K562 (cell line): ENCODE measurements around the gene SETD3. TPM values are rescaled to one million over a fixed set of nuclear protein-coding genes. Genes with fewer than 3 reads are reported as not detected.

ENCODE experiments used
- ATAC-seq: fragments of 200-7000 bp; cut with Tn5 transposase; 3 replicates; pipeline ENCODE4 v1.9.1; 2020; ENCODE audit warnings: moderate library complexity
- BruUV-seq: library from RNA; stranded (reverse); fragments of 400-500 nt; replicated peaks from 2 replicates; lab custom pipeline; 2021; lab: Mats Ljungman, UMichigan
- CTCF ChIA-PET: fragments of 300-600 bp; formaldehyde crosslinking; extraction: SDS; loops from one replicate; lab custom pipeline; 2021; ENCODE audit warnings: low intra/inter-chr PET ratio; lab: Yijun Ruan, JAX
- POLR2A ChIA-PET: fragments of 300-600, 350-650 bp; sonication (Branson Sonifier 250); formaldehyde crosslinking; extraction: SDS; loops from one replicate; lab custom pipeline; 2021; ENCODE audit warnings: antibody characterized with exemption, inconsistent platforms; lab: Yijun Ruan, JAX
- DNase-seq, 4 experiments: peaks; one replicate each; pipeline versions ENCODE4 v3.0.0 to v3.0.0-alpha.2; 2011 to 2018; ENCODE audit warnings: low spot score in 3 of 4, mixed read lengths in 3 of 4; ENCODE audit errors: extremely low read depth in 1 of 4
- FAIRE-seq: peaks from 2 replicates; lab custom pipeline; 2011; peaks lifted over from hg19 to GRCh38; lab: Jason Lieb, UNC
- H2AFZ ChIP-seq: 2 replicates; pipeline ENCODE4 v1.6.0; 2011; ENCODE audit warnings: low read depth, low read length, control low read depth, inconsistent platforms
- H3K27ac ChIP-seq: fragments of 200-600 bp; 3 replicates; pipeline ENCODE4 v1.8.0; 2011; ENCODE audit warnings: low read depth, mild to moderate bottlenecking, control low read depth, inconsistent platforms, low read length, moderate library complexity, mixed read lengths; ENCODE audit errors: extremely low read depth
- H3K27me3 ChIP-seq, 2 experiments: fragments of 300-600 bp in 1 of 2; 2 replicates in 1 of 2; 3 replicates in 1 of 2; pipeline versions ENCODE4 v1.6.0 to v1.8.0; 2011; ENCODE audit warnings: inconsistent platforms in 2 of 2, low read length in 2 of 2, mild to moderate bottlenecking in 1 of 2, mixed read lengths in 1 of 2, moderate library complexity in 1 of 2; ENCODE audit not compliant: control insufficient read depth in 2 of 2, insufficient read depth in 2 of 2
- H3K36me3 ChIP-seq: fragments of 300-600 bp; 3 replicates; pipeline ENCODE4 v1.8.0; 2011; ENCODE audit warnings: mild to moderate bottlenecking, low read length, inconsistent platforms; ENCODE audit not compliant: control insufficient read depth, insufficient read depth
- H3K4me1 ChIP-seq, 2 experiments: fragments of 200-600 bp in 1 of 2; replicated peaks in 1 of 2; 2 replicates in 1 of 2; 3 replicates in 1 of 2; pipeline versions ENCODE4 v1.5.1 to v1.8.0; 2011; ENCODE audit warnings: inconsistent platforms in 2 of 2, low read length in 2 of 2, mild to moderate bottlenecking in 1 of 2, mixed read lengths in 1 of 2, moderate library complexity in 1 of 2; ENCODE audit not compliant: control insufficient read depth in 2 of 2, insufficient read depth in 2 of 2
- H3K4me2 ChIP-seq: 2 replicates; pipeline ENCODE4 v1.6.1; 2011; ENCODE audit warnings: low read length, control low read depth, inconsistent platforms, mixed read lengths; ENCODE audit not compliant: insufficient read depth
- H3K4me3 ChIP-seq: fragments of 200-600 bp; sonication (generic), shearing (Covaris generic); 2 replicates; pipeline ENCODE4 v1.5.1; 2016; ENCODE audit warnings: control low read depth, inconsistent platforms
- H3K79me2 ChIP-seq: fragments of 200-600 bp; 3 replicates; pipeline ENCODE4 v1.8.0; 2011; ENCODE audit warnings: low read length, inconsistent platforms; ENCODE audit not compliant: control insufficient read depth, insufficient read depth
- H3K9ac ChIP-seq, 2 experiments: 2 replicates each; pipeline versions ENCODE4 v1.6.0 to v1.6.1; 2011; ENCODE audit warnings: low read depth in 2 of 2, low read length in 2 of 2, control low read depth in 1 of 2, inconsistent platforms in 1 of 2, mild to moderate bottlenecking in 1 of 2, mixed read lengths in 1 of 2; ENCODE audit not compliant: insufficient read depth in 1 of 2
- H3K9me1 ChIP-seq: one replicate; pipeline ENCODE4 v1.6.0; 2011; ENCODE audit warnings: inconsistent platforms, mild to moderate bottlenecking, low read length, moderate library complexity; ENCODE audit not compliant: control insufficient read depth, insufficient read depth
- H3K9me3 ChIP-seq: replicated peaks from 2 replicates; pipeline ENCODE4 v1.5.1; 2011; ENCODE audit warnings: low read depth, low read length, inconsistent platforms; ENCODE audit not compliant: control insufficient read depth, insufficient read depth
- H4K20me1 ChIP-seq: replicated peaks from 2 replicates; pipeline ENCODE4 v1.6.1; 2011; ENCODE audit warnings: low read length, inconsistent platforms, mixed read lengths; ENCODE audit not compliant: control insufficient read depth, insufficient read depth
- ELF1 ChIP-seq: fragments of 200-800 bp; sonication (Bioruptor generic); IDR thresholded peaks from 2 replicates; pipeline ENCODE4 v1.6.1; 2016; ENCODE audit warnings: missing genetic modification characterization, missing compliant biosample characterization
- MAFK ChIP-seq: IDR thresholded peaks from 2 replicates; pipeline ENCODE4 v1.6.1; 2011; ENCODE audit warnings: low read length, improper control_type of control experiment
- PRPF4 ChIP-seq: fragments of 200-400 bp; formaldehyde crosslinking; IDR thresholded peaks from one replicate; pipeline ENCODE4 v1.6.1; 2017; ENCODE audit warnings: low read length, low read depth, mild to moderate bottlenecking; ENCODE audit not compliant: insufficient read depth, poor library complexity, severe bottlenecking
- RNF2 ChIP-seq: sonication (generic); IDR thresholded peaks from 2 replicates; pipeline ENCODE4 v1.6.1; 2016
- ZBTB8A ChIP-seq: fragments of 450-650 bp; IDR thresholded peaks from 2 replicates; pipeline ENCODE4 v1.6.1; 2018; ENCODE audit warnings: mild to moderate bottlenecking, moderate library complexity; ENCODE audit not compliant: partially characterized antibody
- ZKSCAN3 ChIP-seq: fragments of 250-450 bp; sonication (Bioruptor Pico); IDR thresholded peaks from 2 replicates; pipeline ENCODE4 v1.4.0; 2020
- ZNF165 ChIP-seq: fragments of 250-450 bp; sonication (Bioruptor Pico); IDR thresholded peaks from 2 replicates; pipeline ENCODE4 v1.4.0; 2020; ENCODE audit warnings: borderline replicate concordance
- ZNF316 ChIP-seq: fragments of 450-650 bp; IDR thresholded peaks from 2 replicates; pipeline ENCODE4 v1.6.1; 2016
- WGBS: fragments of 100-300 bp; shearing (Covaris generic); methylation state at CpG from one replicate; pipeline ENCODE4 v1.1.6; 2016; ENCODE audit warnings: low coverage, mixed read lengths; ENCODE audit not compliant: insufficient coverage; ENCODE audit errors: missing lambda C conversion rate; 5-methylcytosine and 5-hydroxymethylcytosine counted together
- in situ Hi-C: fragments of 300-500 bp; cut with MboI; formaldehyde crosslinking; loops from 4 replicates; pipeline ENCODE4 v1.15.0; 2018; ENCODE audit warnings: inconsistent platforms, mixed read lengths
- intact Hi-C: fragments of 100-400 bp; cut with micrococcal nuclease; formaldehyde crosslinking; loops from 2 replicates; pipeline ENCODE4 v1.14.2; 2022
- polyA plus RNA-seq, 8 experiments: library from polyadenylated mRNA; depleted of rRNA in 4 of 8; stranded (reverse) in 5 of 8; unstranded in 3 of 8; fragments of >200 nt; fragmentation: Nextera tagmentation in 2 of 8; fragmentation: Illumina TruSeq in 1 of 8; extraction: Ambion mirVana in 2 of 8; extraction: Trizol in 1 of 8; gene quantifications; 2 replicates each; pipeline versions ENCODE4 v1.2.1 to v1.2.3, GENCODE V29; 2011 to 2014; ENCODE audit warnings: inconsistent platforms in 1 of 8, missing spikeins in 1 of 8
- total RNA-seq, 7 experiments: library from RNA; depleted of rRNA in 6 of 7; stranded (reverse); fragments of >200 nt in 6 of 7; fragmentation: Illumina TruSeq in 2 of 7; extraction: Trizol in 2 of 7; gene quantifications; 2 replicates each; pipeline versions ENCODE4 v1.2.1 to v1.2.3, GENCODE V29; 2011 to 2021; ENCODE audit warnings: low replicate concordance in 1 of 7
- TF ChIP-seq, protein P1 (sequence below): sonication (generic); formaldehyde crosslinking; IDR thresholded peaks from 2 replicates; pipeline ENCODE4 v1.8.1; 2023; ENCODE audit warnings: mild to moderate bottlenecking, missing genetic modification reagents
- TF ChIP-seq, protein P2 (sequence below): fragments of 250-450 bp; sonication (Bioruptor Pico); IDR thresholded peaks from 2 replicates; pipeline ENCODE4 v1.4.0; 2020; ENCODE audit warnings: mild to moderate bottlenecking

Gene SETD3
- total and polyA plus RNA-seq, 9 of the 15 experiments (the other 6 are each of a cell fraction or from before 2014, with no cell fraction given): 8.5 to 35.9 (median 26.5) TPM

DNA sequence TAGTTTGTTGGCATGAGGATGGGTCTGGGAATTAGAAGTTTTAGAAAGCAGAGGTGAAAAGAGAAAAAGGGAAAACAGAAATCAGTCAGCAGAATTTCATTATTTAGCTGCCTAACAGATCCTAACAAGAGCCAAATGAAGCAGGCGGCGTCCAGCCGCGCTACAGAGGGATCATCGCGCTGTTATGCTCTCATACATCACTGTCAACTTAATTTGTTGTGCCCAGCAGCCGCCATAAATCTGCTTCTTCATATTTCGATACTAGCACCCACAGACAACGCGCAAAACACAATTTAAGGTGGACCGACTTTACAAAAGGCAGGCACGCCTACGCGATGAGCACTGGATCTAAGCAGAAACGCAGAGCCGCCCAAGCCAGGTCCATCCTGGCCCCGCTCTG, 66.7 kb downstream of the SETD3 start:
- 91% methylated on average over 13 of the region's 17 CpGs for WGBS
- Histone ChIP-seq H3K27me3 (no peaks in the 10 kb centered on the region), H3K79me2 (no peaks in the 10 kb centered on the region; the same call in 2 of the 3 replicates), H3K27ac (no peak overlapping the region), H3K9ac (no peak overlapping the region), H2AFZ (no peak overlapping the region), H3K9me3 (no peaks in the 10 kb centered on the region), H4K20me1 (no peaks in the 10 kb centered on the region), H3K4me3 (no peak overlapping the region), H3K9me1 (no peaks in the 10 kb centered on the region), H3K36me3 (peaks cover 13% of the 10 kb centered on the region; the same call in 2 of the 3 replicates), H3K4me1 (0 out of 5 replicates have a peak, but pooled peaks cover 0 to 2% of the 10 kb centered on the region in 2 experiments), H3K4me2 (no peak overlapping the region)
- TF ChIP-seq MAFK (no peak), ZBTB8A (no peak)
- TF ChIP-seq, protein P1, sequence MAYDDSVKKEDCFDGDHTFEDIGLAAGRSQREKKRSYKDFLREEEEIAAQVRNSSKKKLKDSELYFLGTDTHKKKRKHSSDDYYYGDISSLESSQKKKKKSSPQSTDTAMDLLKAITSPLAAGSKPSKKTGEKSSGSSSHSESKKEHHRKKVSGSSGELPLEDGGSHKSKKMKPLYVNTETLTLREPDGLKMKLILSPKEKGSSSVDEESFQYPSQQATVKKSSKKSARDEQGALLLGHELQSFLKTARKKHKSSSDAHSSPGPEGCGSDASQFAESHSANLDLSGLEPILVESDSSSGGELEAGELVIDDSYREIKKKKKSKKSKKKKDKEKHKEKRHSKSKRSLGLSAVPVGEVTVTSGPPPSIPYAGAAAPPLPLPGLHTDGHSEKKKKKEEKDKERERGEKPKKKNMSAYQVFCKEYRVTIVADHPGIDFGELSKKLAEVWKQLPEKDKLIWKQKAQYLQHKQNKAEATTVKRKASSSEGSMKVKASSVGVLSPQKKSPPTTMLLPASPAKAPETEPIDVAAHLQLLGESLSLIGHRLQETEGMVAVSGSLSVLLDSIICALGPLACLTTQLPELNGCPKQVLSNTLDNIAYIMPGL (CRISPR knock-in tag): no peak
- ATAC-seq: no peak
- ChIA-PET POLR2A (interaction anchor here (1.0 kb wide), 1 partner anchor 21 kb away, joined by 3 read pairs; no protein-coding TSS in a partner anchor), CTCF (no interaction called here)
- FAIRE-seq: no peak
- no peak for DNase-seq
- BruUV-seq: no TSS peak
- intact Hi-C loops (no loop called here), in situ Hi-C loops (no loop called here)

DNA sequence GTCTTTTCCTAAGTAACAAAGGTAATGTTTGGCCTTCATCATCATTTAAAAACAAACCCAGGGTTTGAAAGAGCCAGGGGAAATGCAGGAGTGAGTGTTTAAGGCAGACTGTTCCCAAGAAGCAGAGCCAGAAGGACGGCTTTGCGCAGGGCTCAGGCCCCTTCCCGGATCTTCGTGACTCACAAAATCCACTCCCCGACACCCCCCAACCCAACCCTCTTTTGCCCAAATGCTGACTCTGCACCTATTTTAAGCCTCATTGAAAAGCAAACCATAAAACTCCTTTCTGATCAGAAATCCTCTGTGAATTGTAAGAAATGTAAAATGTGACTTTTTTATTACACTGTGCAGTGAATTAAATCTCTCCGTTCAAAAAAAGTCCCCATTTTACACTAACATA, 67.5 kb downstream of the SETD3 start:
- Histone ChIP-seq H3K4me3 (no peak overlapping the region), H3K27me3 (no peaks in the 10 kb centered on the region), H2AFZ (no peak overlapping the region), H3K36me3 (peaks cover 13% of the 10 kb centered on the region; the same call in 2 of the 3 replicates), H4K20me1 (no peaks in the 10 kb centered on the region), H3K4me1 (no peaks in the 10 kb centered on the region), H3K27ac (no peak overlapping the region), H3K4me2 (no peak overlapping the region), H3K79me2 (no peaks in the 10 kb centered on the region; the same call in 2 of the 3 replicates), H3K9me1 (no peaks in the 10 kb centered on the region), H3K9ac (no peak overlapping the region), H3K9me3 (no peaks in the 10 kb centered on the region)
- FAIRE-seq (no peak), ATAC-seq (no peak), DNase-seq (no peak)
- POLR2A ChIA-PET: no interaction called here
- no TSS peak for BruUV-seq
- CTCF ChIA-PET: no interaction called here
- intact Hi-C loops (no loop called here), in situ Hi-C loops (no loop called here)
- TF ChIP-seq RNF2 (no peak), ZKSCAN3 (CRISPR knock-in tag) (no peak), ZNF165 (CRISPR knock-in tag) (no peak), ZNF316 (peak; percentile 36; the same call in 1 of the 2 replicates), PRPF4 (no peak), ELF1 (tag) (no peak)
- TF ChIP-seq, protein P2, sequence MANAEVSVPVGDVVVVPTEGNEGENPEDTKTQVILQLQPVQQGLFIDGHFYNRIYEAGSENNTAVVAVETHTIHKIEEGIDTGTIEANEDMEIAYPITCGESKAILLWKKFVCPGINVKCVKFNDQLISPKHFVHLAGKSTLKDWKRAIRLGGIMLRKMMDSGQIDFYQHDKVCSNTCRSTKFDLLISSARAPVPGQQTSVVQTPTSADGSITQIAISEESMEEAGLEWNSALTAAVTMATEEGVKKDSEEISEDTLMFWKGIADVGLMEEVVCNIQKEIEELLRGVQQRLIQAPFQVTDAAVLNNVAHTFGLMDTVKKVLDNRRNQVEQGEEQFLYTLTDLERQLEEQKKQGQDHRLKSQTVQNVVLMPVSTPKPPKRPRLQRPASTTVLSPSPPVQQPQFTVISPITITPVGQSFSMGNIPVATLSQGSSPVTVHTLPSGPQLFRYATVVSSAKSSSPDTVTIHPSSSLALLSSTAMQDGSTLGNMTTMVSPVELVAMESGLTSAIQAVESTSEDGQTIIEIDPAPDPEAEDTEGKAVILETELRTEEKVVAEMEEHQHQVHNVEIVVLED (CRISPR knock-in tag): no peak
- WGBS: 94% methylated on average over 4 of the region's 6 CpGs
